HepG2 (cell line): ENCODE measurements around the gene LMBRD2. TPM values are rescaled to one million over a fixed set of nuclear protein-coding genes. Genes with fewer than 3 reads are reported as not detected.

Experiments used
- ATAC-seq: fragments of 200-7000 bp; cut with Tn5 transposase; 3 replicates; pipeline ENCODE4 v1.9.1; 2020; ENCODE audit warnings: mild to moderate bottlenecking, moderate library complexity
- BruUV-seq: library from RNA; stranded (reverse); fragments of 400-500 nt; replicated peaks from 2 replicates; lab custom pipeline; 2021; lab: Mats Ljungman, UMichigan
- CTCF ChIA-PET: fragments of 300-600 bp; formaldehyde crosslinking; extraction: SDS; loops from one replicate; lab custom pipeline; 2021; ENCODE audit warnings: low total read pairs, inconsistent platforms, low intra/inter-chr PET ratio; lab: Yijun Ruan, JAX
- POLR2A ChIA-PET: fragments of 350-600 bp; sonication (Branson Sonifier 250); formaldehyde crosslinking; loops from one replicate; lab custom pipeline; 2020; ENCODE audit warnings: antibody characterized with exemption, inconsistent platforms; lab: Yijun Ruan, JAX
- DNase-seq: peaks from one replicate; pipeline ENCODE4 v3.0.0-alpha.2; 2015; ENCODE audit warnings: low spot score
- FAIRE-seq: peaks from 3 replicates; lab custom pipeline; 2011; peaks lifted over from hg19 to GRCh38; lab: Jason Lieb, UNC
- H2AFZ ChIP-seq: one replicate; pipeline ENCODE4 v1.6.1; 2011; ENCODE audit warnings: low read length, inconsistent platforms
- H3K27ac ChIP-seq: fragments of 300-600 bp; 3 replicates; pipeline ENCODE4 v1.8.0; 2011; ENCODE audit warnings: mixed run types, mild to moderate bottlenecking, mixed read lengths, low read length, inconsistent platforms; ENCODE audit not compliant: insufficient read depth; ENCODE audit errors: extremely low read length
- H3K27me3 ChIP-seq, 2 experiments: fragments of 200-600 bp in 1 of 2; 2 replicates in 1 of 2; 3 replicates in 1 of 2; pipeline versions ENCODE4 v1.6.0 to v1.8.0; 2011; ENCODE audit warnings: low read length in 2 of 2, mild to moderate bottlenecking in 2 of 2, moderate library complexity in 2 of 2, inconsistent platforms in 1 of 2; ENCODE audit not compliant: insufficient read depth in 2 of 2, control insufficient read depth in 1 of 2
- H3K36me3 ChIP-seq, 2 experiments: fragments of 200-600 bp in 1 of 2; replicated peaks in 1 of 2; 2 replicates in 1 of 2; 3 replicates in 1 of 2; pipeline versions ENCODE4 v1.5.1 to v1.8.0; 2011; ENCODE audit warnings: low read length in 2 of 2, inconsistent platforms in 1 of 2; ENCODE audit not compliant: insufficient read depth in 2 of 2, control insufficient read depth in 1 of 2
- H3K4me1 ChIP-seq: 2 replicates; pipeline ENCODE4 v1.5.1; 2012; ENCODE audit warnings: low read length, inconsistent platforms; ENCODE audit not compliant: insufficient read depth
- H3K4me2 ChIP-seq: 2 replicates; pipeline ENCODE4 v1.6.0; 2011; ENCODE audit warnings: low read depth, low read length, inconsistent platforms
- H3K4me3 ChIP-seq, 3 experiments: fragments of 200-600 bp in 1 of 3; sonication (generic), shearing (Covaris generic) in 1 of 3; replicated peaks in 1 of 3; 2 replicates each; pipeline ENCODE4 v1.5.1; 2011 to 2016; ENCODE audit warnings: low read length in 3 of 3, inconsistent platforms in 2 of 3, low read depth in 2 of 3, mild to moderate bottlenecking in 2 of 3, control low read depth in 1 of 3, mixed read lengths in 1 of 3; ENCODE audit not compliant: insufficient read depth in 1 of 3
- H3K79me2 ChIP-seq: one replicate; pipeline ENCODE4 v1.6.1; 2011; ENCODE audit warnings: low read length, inconsistent platforms; ENCODE audit not compliant: insufficient read depth
- H3K9ac ChIP-seq: 2 replicates; pipeline ENCODE4 v1.6.0; 2011; ENCODE audit warnings: mild to moderate bottlenecking, low read depth, low read length, inconsistent platforms; ENCODE audit not compliant: insufficient read depth
- H3K9me3 ChIP-seq: 2 replicates; pipeline ENCODE4 v1.5.1; 2012; ENCODE audit warnings: mild to moderate bottlenecking, low read length
- H4K20me1 ChIP-seq: 2 replicates; pipeline ENCODE4 v1.6.0; 2011; ENCODE audit warnings: inconsistent platforms, mild to moderate bottlenecking, low read length, moderate library complexity; ENCODE audit not compliant: insufficient read depth
- ARNTL ChIP-seq: sonication (generic); formaldehyde crosslinking; IDR thresholded peaks from 2 replicates; pipeline ENCODE4 v1.4.0; 2020; ENCODE audit warnings: mild to moderate bottlenecking, missing genetic modification reagents
- BRF2 ChIP-seq: sonication (generic); formaldehyde crosslinking; IDR thresholded peaks from 2 replicates; pipeline ENCODE4 v1.8.1; 2022; ENCODE audit warnings: mild to moderate bottlenecking, missing genetic modification reagents
- CAMTA2 ChIP-seq: sonication (generic); formaldehyde crosslinking; IDR thresholded peaks from 2 replicates; pipeline ENCODE4 v1.4.0; 2020; ENCODE audit warnings: mild to moderate bottlenecking, missing genetic modification reagents, borderline replicate concordance
- EED ChIP-seq: sonication (generic); formaldehyde crosslinking; IDR thresholded peaks from 2 replicates; pipeline ENCODE4 v1.5.0; 2020; ENCODE audit warnings: mild to moderate bottlenecking, missing genetic modification reagents
- HCFC1 ChIP-seq: fragments of 150-350 bp; IDR thresholded peaks from 2 replicates; pipeline ENCODE4 v1.6.1; 2014; ENCODE audit warnings: low read depth, low read length
- KAT2B ChIP-seq: fragments of 150-350 bp; IDR thresholded peaks from 2 replicates; pipeline ENCODE4 v1.6.1; 2014; ENCODE audit warnings: low read depth, low read length, borderline replicate concordance
- SALL1 ChIP-seq: sonication (generic); formaldehyde crosslinking; IDR thresholded peaks from 2 replicates; pipeline ENCODE4 v1.8.0; 2022; ENCODE audit warnings: mild to moderate bottlenecking, missing genetic modification reagents
- SALL2 ChIP-seq: sonication (generic); formaldehyde crosslinking; IDR thresholded peaks from 2 replicates; pipeline ENCODE4 v1.8.1; 2023; ENCODE audit warnings: mild to moderate bottlenecking, missing genetic modification reagents, inconsistent platforms
- SP2 ChIP-seq: sonication (generic); formaldehyde crosslinking; IDR thresholded peaks from 2 replicates; pipeline ENCODE4 v1.5.1; 2020; ENCODE audit warnings: mild to moderate bottlenecking, missing genetic modification reagents
- SPEN ChIP-seq: sonication (generic); formaldehyde crosslinking; IDR thresholded peaks from 2 replicates; pipeline ENCODE4 v1.5.1; 2020; ENCODE audit warnings: low read depth, mild to moderate bottlenecking, missing genetic modification reagents
- STAG1 ChIP-seq: sonication (generic); formaldehyde crosslinking; IDR thresholded peaks from 2 replicates; pipeline ENCODE4 v1.4.0; 2020; ENCODE audit warnings: missing genetic modification reagents
- ZBTB33 ChIP-seq: sonication (generic); formaldehyde crosslinking; IDR thresholded peaks from 2 replicates; pipeline ENCODE4 v1.4.0; 2020; ENCODE audit warnings: missing genetic modification reagents
- ZC3H13 ChIP-seq: sonication (generic); formaldehyde crosslinking; IDR thresholded peaks from 2 replicates; pipeline ENCODE4 v1.8.1; 2023; ENCODE audit warnings: mild to moderate bottlenecking, missing genetic modification reagents, moderate library complexity
- ZFP91 ChIP-seq: sonication (generic); formaldehyde crosslinking; IDR thresholded peaks from 2 replicates; pipeline ENCODE4 v1.9.0; 2022; ENCODE audit warnings: missing genetic modification reagents, mild to moderate bottlenecking, borderline replicate concordance
- ZNF33A ChIP-seq: sonication (generic); formaldehyde crosslinking; IDR thresholded peaks from 2 replicates; pipeline ENCODE4 v1.5.1; 2020; ENCODE audit warnings: missing genetic modification reagents, mild to moderate bottlenecking, moderate library complexity, borderline replicate concordance
- ZNF34 ChIP-seq: sonication (generic); formaldehyde crosslinking; IDR thresholded peaks from 2 replicates; pipeline ENCODE4 v1.4.0; 2020; ENCODE audit warnings: mild to moderate bottlenecking, missing genetic modification reagents, borderline replicate concordance
- ZNF430 ChIP-seq: sonication (generic); formaldehyde crosslinking; IDR thresholded peaks from 2 replicates; pipeline ENCODE4 v1.9.0; 2021; ENCODE audit warnings: mild to moderate bottlenecking, missing genetic modification reagents
- ZNF747 ChIP-seq: sonication (generic); formaldehyde crosslinking; IDR thresholded peaks from 2 replicates; pipeline ENCODE4 v1.8.1; 2023; ENCODE audit warnings: missing genetic modification reagents, mild to moderate bottlenecking, borderline replicate concordance
- WGBS: methylation state at CpG from one replicate; pipeline ENCODE4 v1.1.6; 2017; ENCODE audit warnings: low lambda C conversion rate; 5-methylcytosine and 5-hydroxymethylcytosine counted together
- in situ Hi-C: cut with HindIII; loops from 2 replicates; pipeline ENCODE4 v1.10.0; 2017; ENCODE audit warnings: low pct_unique_long_range_greater_than_20kb; ENCODE audit not compliant: extremely low pct_ligation_motif_present
- intact Hi-C: fragments of 100-400 bp; cut with micrococcal nuclease; formaldehyde crosslinking; loops from one replicate; pipeline ENCODE4 v1.10.0; 2022; ENCODE audit not compliant: unreplicated experiment
- polyA plus RNA-seq, 8 experiments: library from polyadenylated mRNA; depleted of rRNA in 3 of 8; stranded (reverse) in 7 of 8; unstranded in 1 of 8; fragments of >200 nt; fragmentation: Illumina TruSeq in 4 of 8; extraction: Trizol in 4 of 8; gene quantifications; 2 replicates each; pipeline versions ENCODE4 v1.2.1 to v1.2.3, GENCODE V29; 2011 to 2016; ENCODE audit warnings: low read depth in 4 of 8, missing spikeins in 1 of 8, mixed read lengths in 1 of 8; ENCODE audit not compliant: insufficient read depth in 1 of 8
- total RNA-seq, 5 experiments: library from RNA; depleted of rRNA; stranded (reverse); fragments of >200 nt; fragmentation: Illumina TruSeq; extraction: Trizol; gene quantifications; 2 replicates each; pipeline ENCODE4 v1.2.3, GENCODE V29; 2016; ENCODE audit warnings: low read depth in 1 of 5

Gene LMBRD2
- total and polyA plus RNA-seq, 2 of the 13 experiments (the other 11 are each of a cell fraction or from before 2014, with no cell fraction given) = 2.0 to 4.7 TPM

GRCh38 chr5:36111238-36111637 is 40.4 kb downstream of the LMBRD2 start (continued):
- no peak for TF ChIP-seq EED (CRISPR knock-in tag)
- TF ChIP-seq ARNTL = no peak
- TF ChIP-seq, all 625 proteins: peak for 0

- 79% methylated on average over 3 of the region's 3 CpGs for WGBS
- DNase-seq = no peak
- no peaks in the 10 kb centered on the region for H3K79me2 ChIP-seq
- no TSS peak for BruUV-seq
- no peak overlapping the region for H3K9ac ChIP-seq
- no peak overlapping the region for H3K4me2 ChIP-seq
- intact Hi-C loops (no loop called here), in situ Hi-C loops (no loop called here)
- no peaks in the 10 kb centered on the region for H3K4me1 ChIP-seq
- ChIA-PET POLR2A (interaction anchor here (1.5 kb wide), 1 partner anchor 133 kb away, joined by 3 read pairs; the partner anchor contains the start of gene NADK2), CTCF (no interaction called here)
- no peak for FAIRE-seq
- H4K20me1 ChIP-seq = no peaks in the 10 kb centered on the region
- H2AFZ ChIP-seq = no peak overlapping the region
- no peak overlapping the region for H3K4me3 ChIP-seq
- H3K9me3 ChIP-seq = no peaks in the 10 kb centered on the region
- 0 out of 5 replicates have a peak, but pooled peaks cover 0 to 2% of the 10 kb centered on the region in 2 experiments for H3K36me3 ChIP-seq
- H3K27ac ChIP-seq = no peak overlapping the region
- ATAC-seq = no peak
- H3K27me3 ChIP-seq = no peaks in the 10 kb centered on the region
- TF ChIP-seq ZNF33A (CRISPR knock-in tag) = no peak
- no peak for TF ChIP-seq KAT2B
- TF ChIP-seq EED (CRISPR knock-in tag) = no peak
- TF ChIP-seq ZNF430 = no peak
- no peak for TF ChIP-seq ZNF747 (CRISPR knock-in tag)
- no peak for TF ChIP-seq CAMTA2 (CRISPR knock-in tag)
- no peak for TF ChIP-seq SALL1 (CRISPR knock-in tag)
- TF ChIP-seq ZNF34 (CRISPR knock-in tag) = no peak
- TF ChIP-seq STAG1 (CRISPR knock-in tag) = no peak
- no peak for TF ChIP-seq ZFP91 (CRISPR knock-in tag)
- no peak for TF ChIP-seq ZC3H13
- TF ChIP-seq SP2 = no peak
- no peak for TF ChIP-seq SPEN (CRISPR knock-in tag)
- no peak for TF ChIP-seq SALL2
- TF ChIP-seq HCFC1 = no peak
- no peak for TF ChIP-seq BRF2 (CRISPR knock-in tag)
- no peak for TF ChIP-seq ZBTB33 (CRISPR knock-in tag)
Measured at GRCh38 chr5:36108758-36109460, 42.8 kb downstream of the LMBRD2 start.
